Dermis microvascular lymphatic vessel endothelial cell (primary cell): ENCODE measurements around the gene FBXW4. TPM values are rescaled to one million over a fixed set of nuclear protein-coding genes. Genes with fewer than 3 reads are reported as not detected.

ENCODE experiments used
- DNase-seq, 2 donors: peaks; one replicate each; pipeline versions ENCODE4 v3.0.0 to v3.0.0-alpha.2; 2010; ENCODE audit warnings: low read depth in 2 of 2
- total RNA-seq: library from RNA; depleted of rRNA; stranded (reverse); fragments of >200 nt; gene quantifications from 2 replicates; pipeline ENCODE4 v1.2.1, GENCODE V29; 2014

FBXW4 gene, protein sequence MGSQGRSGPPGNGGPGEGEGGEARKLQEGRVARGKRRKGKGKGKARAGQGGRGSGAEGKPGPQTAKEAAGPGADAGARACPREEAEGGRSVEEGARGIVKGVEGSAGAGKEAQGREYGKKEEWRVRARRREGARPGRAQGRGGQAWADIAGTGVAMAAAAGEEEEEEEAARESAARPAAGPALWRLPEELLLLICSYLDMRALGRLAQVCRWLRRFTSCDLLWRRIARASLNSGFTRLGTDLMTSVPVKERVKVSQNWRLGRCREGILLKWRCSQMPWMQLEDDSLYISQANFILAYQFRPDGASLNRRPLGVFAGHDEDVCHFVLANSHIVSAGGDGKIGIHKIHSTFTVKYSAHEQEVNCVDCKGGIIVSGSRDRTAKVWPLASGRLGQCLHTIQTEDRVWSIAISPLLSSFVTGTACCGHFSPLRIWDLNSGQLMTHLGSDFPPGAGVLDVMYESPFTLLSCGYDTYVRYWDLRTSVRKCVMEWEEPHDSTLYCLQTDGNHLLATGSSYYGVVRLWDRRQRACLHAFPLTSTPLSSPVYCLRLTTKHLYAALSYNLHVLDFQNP
- total RNA-seq = 17.2 and 19.5 TPM in 2 replicates

DNA sequence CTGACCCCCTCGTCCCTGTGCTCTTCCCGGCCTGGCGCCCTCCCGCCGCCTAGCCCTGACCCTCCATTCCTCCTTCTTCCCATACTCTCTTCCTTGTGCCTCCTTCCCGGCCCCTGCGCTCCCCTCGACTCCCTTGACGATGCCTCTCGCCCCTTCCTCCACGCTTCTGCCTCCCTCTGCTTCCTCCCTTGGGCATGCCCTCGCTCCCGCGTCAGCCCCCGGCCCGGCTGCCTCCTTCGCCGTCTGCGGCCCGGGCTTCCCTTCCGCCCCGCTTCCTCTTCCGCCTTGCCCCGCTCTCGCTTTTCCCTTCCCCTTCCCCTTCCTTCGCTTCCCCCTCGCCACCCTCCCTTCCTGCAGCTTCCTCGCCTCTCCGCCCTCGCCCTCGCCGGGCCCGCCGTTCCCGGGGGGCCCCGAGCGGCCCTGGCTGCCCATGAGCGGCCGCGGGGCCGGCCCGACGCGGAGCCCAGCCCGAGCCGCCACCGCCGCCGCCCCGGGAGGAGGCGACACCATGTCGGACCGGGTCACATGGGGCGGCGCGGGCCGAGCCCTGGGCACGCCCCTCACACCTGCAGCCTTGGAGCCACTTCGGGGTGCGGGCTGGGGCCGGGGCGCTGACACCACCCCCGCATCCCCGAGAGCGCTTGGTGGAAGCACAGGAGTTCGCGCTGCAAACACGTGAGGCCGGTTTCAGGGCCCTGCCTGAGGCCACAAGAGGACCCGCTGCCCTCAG is at the start of gene FBXW4:
TSS of gene FBXW4 (minus strand) at position 497 of the 730 bp plus-strand sequence. CDS start at position 432, 65 bp downstream.
- DNase-seq = peak in 1 of 2 donors; percentile 33

DNA sequence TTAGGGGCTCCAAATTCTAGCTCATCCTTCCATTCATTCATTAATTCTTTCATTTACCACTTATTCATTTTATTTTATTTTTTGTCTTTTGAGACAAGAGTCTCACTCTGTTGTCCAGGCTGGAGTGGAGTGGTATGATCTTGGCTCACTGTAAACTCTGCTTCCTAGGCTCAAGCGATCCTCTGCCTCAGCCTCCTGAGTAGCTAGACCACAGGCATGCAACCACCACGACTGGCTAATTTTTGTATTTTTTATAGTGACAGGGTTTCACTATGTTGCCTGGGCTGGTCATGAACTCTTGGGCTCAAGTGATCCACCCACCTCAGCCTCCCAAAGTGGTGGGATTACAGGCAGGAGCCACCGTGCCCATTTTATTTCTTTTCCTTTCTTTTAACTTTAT is 49.3 kb upstream of the FBXW4 start:
- no peak for DNase-seq

DNA sequence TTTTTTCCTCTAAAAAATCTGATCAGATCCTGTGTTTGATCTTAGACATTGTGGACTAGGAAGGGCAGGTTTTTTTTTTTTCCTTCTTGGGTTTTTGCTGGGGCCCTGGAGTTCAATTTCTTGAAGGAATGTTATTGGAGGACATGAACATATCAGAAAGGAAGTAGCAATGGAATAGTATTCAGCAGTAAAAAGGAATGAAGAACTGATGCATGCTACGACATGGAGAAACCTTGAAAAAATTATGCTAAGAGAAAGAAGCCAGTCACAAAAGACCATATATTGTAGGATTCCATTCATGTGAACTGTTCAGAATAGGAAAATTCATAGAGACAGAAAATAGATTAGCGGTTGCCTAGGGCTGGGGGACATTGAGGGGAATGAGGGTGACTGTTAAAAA is 47.0 kb upstream of the FBXW4 start:
- no peak for DNase-seq

DNA sequence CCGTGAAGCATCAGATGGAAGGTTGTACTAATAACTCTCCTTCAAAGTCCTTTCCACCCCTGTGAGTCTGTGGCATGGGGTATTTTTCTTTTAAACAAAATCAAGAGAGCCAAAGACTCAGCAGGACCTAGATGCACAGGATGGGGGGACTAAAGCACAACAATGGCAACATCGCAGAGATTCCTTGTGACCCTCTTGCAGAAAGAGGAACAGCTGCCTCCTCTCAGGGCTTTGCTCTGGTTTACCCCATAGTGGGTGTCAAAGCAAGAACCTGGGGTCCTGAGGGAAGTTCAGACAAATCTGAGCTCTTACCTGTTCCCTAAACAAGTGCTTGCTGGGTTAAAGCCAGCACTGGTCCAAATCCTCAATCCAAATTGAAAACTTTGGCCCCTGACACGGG is 41.7 kb upstream of the FBXW4 start:
- no peak for DNase-seq

DNA sequence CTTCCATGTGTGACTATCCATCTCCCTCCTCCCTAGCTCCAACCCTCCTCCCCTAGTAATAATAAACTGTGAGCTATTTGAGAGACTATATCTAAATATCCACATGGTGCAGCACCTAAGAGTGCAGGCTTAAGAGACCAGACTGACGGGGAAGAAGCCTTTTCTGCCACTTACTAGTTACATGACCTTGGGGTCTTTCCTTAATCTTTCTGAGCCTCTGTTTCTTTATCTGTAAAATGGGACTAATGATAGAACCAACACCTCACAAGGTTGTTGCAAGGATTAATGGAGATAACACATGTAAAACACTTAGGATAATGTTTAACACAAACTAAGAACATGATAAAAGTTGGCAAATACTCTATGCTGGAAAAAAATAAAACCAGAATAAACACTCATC is 37.1 kb upstream of the FBXW4 start:
- no peak for DNase-seq

DNA sequence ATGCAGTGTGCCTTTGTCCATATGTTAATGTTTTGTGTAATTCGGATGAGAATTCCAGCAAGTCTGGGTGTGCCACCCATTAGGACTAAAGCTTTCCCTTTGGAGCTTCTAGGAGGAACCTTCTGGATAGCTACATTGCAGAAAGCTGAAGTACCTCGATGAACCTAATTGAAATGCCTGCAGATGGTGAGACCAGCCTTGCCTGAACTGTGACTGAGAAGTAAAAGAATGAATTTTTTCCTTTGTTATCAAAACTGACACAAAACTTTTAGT is 31.1 kb upstream of the FBXW4 start:
- DNase-seq = no peak

DNA sequence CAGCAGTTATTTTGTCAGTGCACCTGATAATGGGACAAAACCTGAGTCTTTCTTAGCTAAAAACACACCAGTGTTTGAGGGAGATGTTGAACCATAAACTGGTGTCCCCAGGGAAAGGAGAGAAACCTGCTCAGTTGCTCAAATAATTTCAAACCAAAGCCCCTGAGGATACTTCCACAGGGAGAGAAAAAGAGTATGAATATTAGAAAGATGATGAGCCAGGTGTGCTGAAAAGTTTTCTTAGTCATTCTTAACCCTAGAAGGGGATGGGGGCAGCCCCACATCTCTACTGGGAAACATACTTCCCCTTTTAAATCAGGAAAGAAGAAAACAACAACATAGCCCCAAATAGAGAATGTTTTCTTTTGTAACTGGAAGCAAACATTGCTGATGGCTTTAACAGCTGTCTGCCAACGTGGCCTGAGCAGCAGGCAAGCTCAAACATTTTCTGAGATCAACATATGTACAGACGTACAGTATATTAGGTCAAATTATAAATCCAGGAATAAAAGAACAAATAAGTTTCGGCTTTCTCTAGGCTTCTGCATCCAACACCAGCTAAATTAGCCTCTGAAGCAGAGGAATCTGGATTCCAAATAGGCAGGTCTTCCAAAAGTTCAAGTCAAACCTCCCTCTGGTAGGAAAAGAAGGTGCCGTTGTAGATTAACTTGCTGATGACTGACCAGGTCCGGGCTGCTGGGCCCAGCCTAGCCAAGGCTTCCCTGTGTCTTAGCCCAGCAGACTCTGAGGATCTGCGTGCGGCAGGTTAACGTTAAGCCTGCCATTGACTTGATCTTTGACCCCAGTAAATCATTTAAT is 30.5 kb upstream of the FBXW4 start:
- no peak for DNase-seq

DNA sequence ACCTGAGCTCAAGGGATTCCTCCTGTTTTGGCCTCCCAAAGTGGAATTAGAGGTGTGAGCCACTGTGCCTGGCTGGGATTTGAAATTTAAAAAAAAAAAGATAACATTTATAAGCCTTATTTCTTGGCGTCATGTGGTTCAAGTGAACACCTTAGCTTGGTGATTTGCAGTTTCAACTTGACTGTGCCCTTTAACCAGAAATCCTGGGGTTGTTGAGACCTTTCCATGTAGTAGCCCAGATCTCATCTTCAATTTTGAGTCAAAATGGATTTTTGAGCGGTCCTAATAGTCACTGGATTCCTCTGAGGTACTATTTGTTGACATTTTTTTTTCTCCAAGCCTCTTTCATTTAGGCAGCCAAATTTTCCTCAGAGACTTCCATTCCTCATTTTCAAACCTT is 29.5 kb upstream of the FBXW4 start:
- no peak for DNase-seq

DNA sequence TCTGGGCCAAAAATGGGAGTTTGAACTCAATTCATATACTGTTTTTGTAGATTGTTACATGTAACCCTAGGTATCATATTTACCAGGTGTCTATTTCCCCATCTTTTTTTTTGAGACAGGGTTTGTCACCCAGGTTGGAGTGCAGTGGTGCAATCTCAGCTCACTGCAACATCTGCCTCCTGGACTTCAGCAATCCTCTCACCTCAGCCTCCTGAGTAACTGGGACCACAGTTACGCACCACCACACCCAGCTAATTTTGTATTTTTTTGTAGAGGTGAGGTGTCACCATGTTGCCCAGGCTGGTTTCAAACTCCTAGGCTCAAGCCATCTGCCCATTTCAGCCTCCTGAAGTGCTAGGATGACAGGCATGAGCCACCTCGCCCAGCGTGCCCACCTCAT is 28.2 kb upstream of the FBXW4 start:
- DNase-seq = no peak

DNA sequence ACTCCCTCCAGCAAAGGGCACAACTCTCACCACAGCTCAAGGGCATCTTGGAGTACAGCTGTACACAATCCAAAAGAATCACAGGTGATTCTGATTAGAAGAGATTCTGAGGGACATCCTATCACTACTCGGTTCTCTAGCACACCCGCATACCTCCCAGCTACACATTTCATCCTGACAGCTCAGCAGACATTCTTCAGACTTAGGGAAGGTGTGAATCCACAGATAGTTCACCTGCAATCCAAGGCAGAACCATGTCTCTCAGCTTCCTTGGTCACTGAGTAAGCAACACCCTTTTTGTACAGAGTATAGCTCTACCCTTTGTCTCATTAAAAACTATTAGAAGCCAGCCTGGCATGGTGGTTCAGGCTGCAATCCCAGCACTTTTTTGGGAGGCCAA is 26.8 kb upstream of the FBXW4 start:
- no peak for DNase-seq

DNA sequence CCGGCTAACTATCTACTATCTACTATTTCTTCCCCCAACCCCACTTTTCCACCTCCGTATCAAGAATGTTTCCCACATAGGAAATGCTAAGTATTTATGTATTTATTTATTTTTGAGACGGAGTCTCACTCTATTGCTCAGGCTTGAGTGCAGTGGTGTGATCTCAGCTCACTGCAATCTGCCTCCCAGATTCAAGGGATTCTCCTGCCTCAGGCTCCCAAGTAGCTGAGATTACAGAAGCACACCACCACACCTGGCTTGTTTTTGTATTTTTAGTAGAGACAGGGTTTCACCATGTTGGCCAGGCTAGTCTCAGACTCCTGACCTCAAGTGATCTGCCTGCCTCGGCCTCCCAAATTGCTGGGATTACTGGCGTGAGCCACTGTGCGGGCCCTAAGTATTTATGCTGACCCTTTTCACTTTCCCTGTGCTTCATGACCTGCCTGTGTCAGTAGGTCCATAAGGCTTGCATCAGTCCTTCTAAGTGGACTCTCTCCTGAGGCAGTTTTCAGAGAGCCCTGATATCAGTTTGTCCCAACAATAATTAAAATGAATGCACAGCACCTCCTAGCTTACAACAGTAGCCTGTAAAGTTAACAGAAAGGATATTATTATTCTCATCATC is 25.7 kb upstream of the FBXW4 start:
- DNase-seq = no peak

DNA sequence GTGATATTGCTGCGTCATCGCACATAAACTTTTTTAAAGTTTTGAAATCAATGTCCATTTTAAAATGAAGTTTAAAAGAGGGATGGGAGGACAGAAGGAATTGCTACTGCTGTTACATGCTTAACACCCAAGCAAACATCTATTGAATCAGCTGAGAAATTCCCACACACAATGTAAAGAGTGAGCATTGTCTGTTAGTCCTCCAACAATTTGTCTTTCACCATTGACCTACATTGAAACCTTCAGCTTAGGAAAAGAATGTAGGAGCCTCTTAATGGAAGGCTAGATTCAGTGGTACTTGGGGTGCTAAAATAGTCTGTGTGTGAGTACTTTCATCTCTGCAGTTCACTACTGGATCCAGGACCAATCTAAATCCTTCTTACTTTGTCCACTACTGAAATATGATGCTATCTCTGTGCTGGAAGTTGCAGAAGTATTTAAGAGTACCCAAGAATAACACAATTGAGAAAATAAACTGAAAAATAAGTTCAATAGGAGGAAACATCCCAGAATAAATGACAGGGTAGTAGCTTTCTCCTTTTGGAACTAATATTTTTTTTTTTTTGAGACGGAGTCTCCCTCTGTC is 23.8 kb upstream of the FBXW4 start:
- DNase-seq = no peak

DNA sequence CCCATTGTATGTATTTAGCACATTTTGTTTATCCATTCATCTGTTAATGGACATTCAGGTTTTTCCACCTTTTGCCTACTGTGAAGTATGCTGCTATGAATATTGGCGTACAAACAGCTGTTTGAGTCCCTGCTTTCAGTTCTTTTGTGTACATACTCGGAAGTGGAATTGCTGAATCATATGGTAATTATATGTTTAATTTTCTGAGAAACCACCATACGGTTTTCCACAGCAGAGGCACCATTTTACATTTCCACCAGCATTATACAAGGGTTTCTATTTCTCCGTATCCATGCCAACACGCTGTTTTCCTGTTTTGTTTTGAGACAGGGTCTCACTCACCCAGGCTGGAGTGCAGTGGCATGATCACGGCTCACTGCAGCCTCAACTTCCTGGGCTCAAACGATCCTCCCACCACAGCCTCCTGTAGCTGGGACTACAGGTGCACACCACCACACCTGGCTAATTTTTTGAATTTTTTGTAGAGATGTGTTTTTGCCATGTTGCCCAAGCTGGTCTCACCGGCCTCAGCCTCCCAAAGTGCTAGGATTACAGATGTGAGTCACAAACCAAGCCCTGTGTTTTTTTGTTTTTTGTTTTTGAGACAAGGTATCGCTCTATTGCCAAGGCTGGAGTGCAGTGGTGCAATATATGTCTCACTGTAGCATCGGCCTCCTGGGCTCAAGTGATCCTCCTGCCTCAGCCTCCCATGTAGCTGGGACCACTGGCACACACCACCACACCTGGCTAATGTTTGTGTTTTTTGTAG is 22.1 kb upstream of the FBXW4 start:
- DNase-seq = no peak

DNA sequence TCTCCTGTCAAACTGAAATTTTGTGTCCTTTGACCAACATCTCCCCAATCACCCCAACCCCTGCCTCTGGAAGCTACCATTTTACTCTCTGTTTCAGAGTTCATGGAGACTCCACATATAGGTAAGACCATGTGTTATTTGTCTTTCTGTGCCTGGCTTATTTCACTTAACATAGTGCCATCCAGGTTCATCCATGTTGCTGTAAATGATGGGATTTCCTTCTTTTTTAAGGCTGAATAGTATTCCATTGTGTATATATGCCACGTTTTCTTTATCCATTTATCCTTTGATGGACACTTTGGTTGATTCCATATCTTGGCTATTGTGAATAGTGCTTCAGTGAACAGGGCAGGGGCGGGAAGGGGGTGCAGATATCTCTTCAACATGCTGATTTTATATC is 18.0 kb upstream of the FBXW4 start:
- DNase-seq = no peak

DNA sequence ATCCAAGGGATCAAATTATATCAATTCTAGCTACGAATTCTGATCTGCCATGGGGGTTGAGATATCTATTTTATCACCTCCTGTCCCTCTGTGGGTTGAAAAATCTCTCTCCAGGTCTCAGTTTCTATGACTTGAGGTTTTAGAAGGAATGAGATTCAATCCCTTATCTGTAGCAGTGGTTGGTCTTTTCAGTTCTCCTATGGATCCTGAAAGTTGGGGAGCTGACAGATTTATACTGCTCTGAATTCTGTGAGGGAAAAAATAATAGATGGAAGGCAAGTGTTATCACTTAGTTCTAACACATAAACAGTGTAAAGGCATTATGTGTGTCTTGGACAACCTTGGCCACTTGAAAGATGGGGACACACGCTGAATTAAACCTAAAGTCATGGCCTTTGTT is 15.8 kb upstream of the FBXW4 start:
- no peak for DNase-seq

DNA sequence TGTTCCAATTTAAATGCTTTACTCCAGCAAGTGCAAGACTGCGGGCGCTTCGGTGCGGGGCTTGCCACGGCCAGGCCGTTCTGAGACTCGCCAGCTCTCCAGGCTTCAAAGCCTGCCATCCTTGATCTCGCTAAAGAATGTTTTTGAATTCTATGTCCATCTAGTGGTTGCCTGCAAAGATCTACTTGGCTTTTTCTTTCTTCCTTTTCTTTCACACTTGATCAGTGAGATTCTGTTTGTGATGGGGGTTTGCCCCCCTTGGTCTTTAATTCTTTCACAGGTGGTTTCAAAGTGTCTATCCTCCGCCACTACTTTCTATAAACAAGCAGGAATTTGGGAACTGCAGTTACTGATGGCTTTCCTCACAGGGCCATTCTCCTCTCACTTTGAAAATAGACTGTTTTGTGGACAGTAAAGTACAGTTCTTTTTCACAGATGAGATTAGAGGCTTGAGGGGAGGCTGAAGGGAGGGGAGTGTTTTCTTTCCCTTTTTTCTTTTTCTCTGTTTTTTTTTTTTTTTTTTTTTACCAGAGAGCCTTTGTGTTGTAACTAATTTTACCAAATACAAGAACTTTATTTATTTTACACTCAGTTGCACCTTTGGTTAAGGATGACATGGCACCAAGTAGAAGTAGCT is 15.2 kb upstream of the FBXW4 start:
- no peak for DNase-seq

DNA sequence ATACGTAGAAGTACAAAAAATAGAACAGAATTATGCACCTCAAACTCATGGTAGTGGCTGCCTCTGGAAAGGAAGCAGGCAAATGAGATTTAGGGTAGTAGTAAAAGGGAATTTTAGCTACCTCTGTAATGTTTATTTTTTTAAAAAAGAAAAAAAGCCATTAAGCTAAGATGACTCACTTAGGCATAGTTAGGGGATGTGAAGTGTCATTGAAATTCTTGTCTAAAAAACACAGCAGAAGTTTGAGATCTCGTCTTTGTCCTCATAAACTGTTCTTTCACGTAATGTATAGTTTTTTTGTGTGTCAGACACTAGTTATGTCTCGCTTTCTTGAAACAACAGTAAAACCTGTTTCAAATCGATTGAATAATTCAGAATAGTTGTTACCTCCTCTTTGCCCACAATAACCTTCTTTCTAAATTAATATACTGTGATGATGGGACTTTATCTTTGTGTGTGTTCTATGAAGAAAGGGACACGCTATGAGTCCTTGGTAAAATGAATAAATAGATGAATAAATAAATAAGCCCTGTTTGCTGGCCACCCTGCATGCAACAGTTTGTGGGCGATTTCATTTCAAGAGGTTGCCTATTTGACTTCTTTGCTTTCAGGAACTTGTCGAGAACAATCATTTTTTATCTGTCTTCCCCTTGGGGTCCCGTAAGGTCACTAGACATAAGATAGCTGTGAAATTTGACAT is 14.5 kb upstream of the FBXW4 start:
- no peak for DNase-seq

DNA sequence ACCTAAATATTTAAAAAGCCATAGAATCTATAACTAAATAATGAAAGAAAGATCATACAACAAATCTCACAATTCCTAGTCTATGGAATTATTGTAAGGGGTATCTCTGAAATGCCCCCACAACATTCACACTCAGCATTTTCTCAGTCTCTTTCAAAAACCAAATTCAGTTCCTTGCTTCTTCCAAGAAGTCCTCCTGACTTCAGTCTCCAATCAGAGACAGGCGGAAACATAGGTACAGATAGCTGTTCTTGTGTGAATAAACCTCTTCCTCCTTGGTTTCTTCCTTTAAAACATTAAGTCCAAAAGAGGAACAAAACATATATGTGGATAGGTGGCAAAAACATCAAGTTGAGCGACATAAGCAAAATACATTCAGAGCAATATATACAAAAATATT is 13.9 kb upstream of the FBXW4 start:
- no peak for DNase-seq

DNA sequence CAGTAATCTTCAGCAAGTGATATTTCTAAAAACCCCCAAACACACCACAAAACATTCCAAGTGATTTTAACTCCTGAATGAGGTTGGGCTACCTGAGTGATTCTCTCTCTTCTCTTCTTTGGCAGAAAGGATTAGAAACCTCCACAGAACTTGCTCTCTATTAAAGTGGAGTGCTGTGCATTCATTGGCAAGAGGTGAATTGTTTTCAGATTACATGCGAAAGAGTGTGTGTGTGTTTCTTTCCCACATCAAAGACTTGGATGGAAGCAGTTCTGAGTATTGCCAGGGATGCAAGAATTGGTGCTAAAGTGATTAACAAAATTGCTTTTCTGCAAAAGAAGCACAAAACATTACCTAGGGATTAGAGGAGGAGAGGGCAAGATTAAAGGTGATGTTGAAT is 13.1 kb upstream of the FBXW4 start:
- no peak for DNase-seq
